BJ (cell line): ENCODE data around the gene CNST. TPM values are rescaled to one million over a fixed set of nuclear protein-coding genes. Genes with fewer than 3 reads are reported as not detected.

Experiments
- CTCF ChIA-PET: fragments of 350-600 bp; formaldehyde crosslinking; extraction: SDS; loops from one replicate; lab custom pipeline; 2021; ENCODE audit warnings: antibody characterized with exemption, inconsistent platforms; lab: Yijun Ruan, JAX
- POLR2A ChIA-PET: fragments of 300-600 bp; sonication (Branson Sonifier 250); formaldehyde crosslinking; extraction: SDS; loops from one replicate; lab custom pipeline; 2021; ENCODE audit warnings: antibody characterized with exemption; lab: Charles Lee
- DNase-seq: peaks from one replicate; pipeline ENCODE4 v3.0.0-alpha.2; 2011; ENCODE audit warnings: low read depth
- H3K27me3 ChIP-seq: 2 replicates; pipeline ENCODE4 v1.6.0; 2011; ENCODE audit warnings: low read length; ENCODE audit not compliant: control insufficient read depth, insufficient read depth
- H3K36me3 ChIP-seq: 2 replicates; pipeline ENCODE4 v1.5.1; 2011; ENCODE audit warnings: low read length; ENCODE audit not compliant: control insufficient read depth, insufficient read depth
- H3K4me3 ChIP-seq: 2 replicates; pipeline ENCODE4 v1.5.1; 2011; ENCODE audit warnings: low read depth, mild to moderate bottlenecking, control low read depth, low read length
- CTCF ChIP-seq: IDR thresholded peaks from 2 replicates; pipeline ENCODE4 v1.5.1; 2011; ENCODE audit warnings: low read depth, mild to moderate bottlenecking, control low read depth, inconsistent platforms, low read length, moderate library complexity; ENCODE audit not compliant: insufficient read depth
- polyA plus RNA-seq: library from polyadenylated mRNA; depleted of rRNA; stranded (reverse); fragments of >200 nt; gene quantifications from 2 replicates; pipeline ENCODE4 v1.2.3, GENCODE V29; 2011

The CNST gene
- polyA plus RNA-seq, 1 experiment, result 29.7 TPM

GRCh38 chr1:246647513-246647912 is 81.3 kb downstream of the CNST start:
- POLR2A ChIA-PET, result interaction anchor here (0.6 kb wide), 1 partner anchor 90 kb away, joined by 12 read pairs; no protein-coding TSS in a partner anchor
- Histone ChIP-seq H3K4me3 (no peak overlapping the region), H3K27me3 (no peaks in the 10 kb centered on the region), H3K36me3 (peaks cover 16% of the 10 kb centered on the region; the same call in 1 of the 2 replicates)
- DNase-seq, result no peak
- CTCF ChIA-PET, result interaction anchor here (0.6 to 2.4 kb wide), 3 partner anchors 12 to 111 kb away, joined by 3 to 7 read pairs (median 4); no protein-coding TSS in a partner anchor
- no peak for TF ChIP-seq CTCF

- H3K27me3 ChIP-seq, result no peaks in the 10 kb centered on the region
- ChIA-PET POLR2A (no interaction called here), CTCF (no interaction called here)
- no peak for DNase-seq
- no peak for TF ChIP-seq CTCF
- peaks cover 13% of the 10 kb centered on the region for H3K36me3 ChIP-seq
- H3K4me3 ChIP-seq, result no peak overlapping the region
Measured at GRCh38 chr1:246651012-246651695, 84.9 kb downstream of the CNST start.

- DNase-seq, result no peak
- Histone ChIP-seq H3K36me3 (peaks cover 9% of the 10 kb centered on the region), H3K27me3 (no peaks in the 10 kb centered on the region), H3K4me3 (no peak overlapping the region)
- ChIA-PET CTCF (interaction anchor here (0.8 kb wide), 1 partner anchor 171 kb away, joined by 3 read pairs; no protein-coding TSS in a partner anchor), POLR2A (no interaction called here)
- TF ChIP-seq CTCF, result no peak
Measured at GRCh38 chr1:246658567-246658966, 92.3 kb downstream of the CNST start.

GRCh38 chr1:246659594-246660140 is 93.4 kb downstream of the CNST start:
- Histone ChIP-seq H3K36me3 (peaks cover 4% of the 10 kb centered on the region), H3K27me3 (no peaks in the 10 kb centered on the region), H3K4me3 (no peak overlapping the region)
- ChIA-PET POLR2A (interaction anchor here (0.7 kb wide), 1 partner anchor 259 kb away, joined by 4 read pairs; no protein-coding TSS in a partner anchor), CTCF (interaction anchor here (0.6 kb wide), 1 partner anchor 12 kb away, joined by 4 read pairs; no protein-coding TSS in a partner anchor)
- DNase-seq, result no peak
- no peak for TF ChIP-seq CTCF

GRCh38 chr1:246661451-246661850 is 95.2 kb downstream of the CNST start:
- CTCF ChIA-PET, result no interaction called here
- no peak for DNase-seq

More at GRCh38 chr1:246661451-246661850, 95.2 kb downstream of the CNST start:
- Histone ChIP-seq H3K4me3 (no peak overlapping the region), H3K27me3 (no peaks in the 10 kb centered on the region), H3K36me3 (peaks cover 7% of the 10 kb centered on the region)
- POLR2A ChIA-PET, result no interaction called here
- no peak for TF ChIP-seq CTCF
